GM18511 (cell line): ENCODE measurements around the gene FNDC3A.

Experiments
- ATAC-seq: cut with Tn5 transposase; IDR thresholded peaks from one replicate; pipeline ENCODE4 v1.9.1; 2021; ENCODE audit warnings: mild to moderate bottlenecking, moderate library complexity; ENCODE audit not compliant: unreplicated experiment

The FNDC3A gene

DNA sequence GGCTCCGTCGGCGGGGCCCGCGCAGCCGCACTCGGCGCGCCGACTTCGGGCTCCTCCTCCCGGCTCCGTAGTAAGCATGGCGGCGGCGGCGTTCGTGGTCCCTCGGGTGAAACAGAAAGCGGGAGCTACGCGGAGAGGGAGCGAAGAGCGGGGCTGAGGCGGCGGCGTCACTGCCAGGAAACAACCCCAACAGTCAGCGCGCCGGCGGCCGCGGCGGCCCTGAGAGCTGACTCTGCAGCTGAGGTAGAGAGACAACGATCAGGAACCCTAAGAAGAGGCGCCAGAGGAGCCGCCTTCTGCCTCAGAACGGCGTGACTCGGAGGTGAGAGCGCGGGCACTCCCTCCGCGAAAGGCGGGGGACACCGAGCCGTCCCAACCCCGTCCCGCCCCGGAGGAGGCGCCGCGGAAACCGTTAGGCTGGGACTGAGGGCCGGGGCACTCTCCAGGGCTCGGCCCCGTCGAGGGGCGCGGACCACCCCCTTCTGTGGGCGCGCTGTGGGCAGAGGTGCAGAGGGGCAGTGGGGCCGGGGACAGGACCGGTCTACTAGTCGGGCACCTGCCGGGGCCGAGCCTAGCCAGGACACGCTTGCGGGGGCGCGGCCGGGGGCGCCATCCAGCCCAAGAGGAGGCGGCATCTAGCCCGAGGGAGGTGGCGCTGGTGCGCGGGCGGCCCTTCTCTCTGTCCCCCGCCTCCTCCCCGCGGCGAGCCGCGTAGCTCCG lies at the start of gene FNDC3A:
FNDC3A (plus strand) TSS at position 57 of the 720 bp plus-strand sequence. CDS start 30,279 bp downstream, outside the sequence.
- ATAC-seq, result peak; percentile 64

- ATAC-seq, result no peak
Observed at GRCh38 chr13:48928757-48929430, 46.8 kb upstream of the FNDC3A start.

DNA sequence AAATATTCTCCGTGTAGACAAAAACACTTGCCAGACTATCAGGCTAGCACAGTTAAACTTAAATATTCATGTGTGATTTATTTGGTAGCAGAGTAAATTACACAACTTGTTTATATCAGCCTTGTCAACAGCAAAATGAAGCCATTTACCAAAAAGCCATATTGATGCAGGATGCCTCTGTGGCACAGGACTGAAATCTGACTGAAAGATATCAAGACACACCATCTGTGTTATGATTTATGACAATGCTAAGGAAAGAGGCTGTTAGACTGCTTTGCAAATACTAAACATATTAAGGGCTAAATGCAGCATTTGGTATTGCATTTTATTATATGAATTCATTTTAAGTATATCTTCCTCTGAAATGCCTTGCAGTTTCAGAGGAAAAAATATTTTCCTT lies 44.8 kb upstream of the FNDC3A start:
- ATAC-seq, result no peak

DNA sequence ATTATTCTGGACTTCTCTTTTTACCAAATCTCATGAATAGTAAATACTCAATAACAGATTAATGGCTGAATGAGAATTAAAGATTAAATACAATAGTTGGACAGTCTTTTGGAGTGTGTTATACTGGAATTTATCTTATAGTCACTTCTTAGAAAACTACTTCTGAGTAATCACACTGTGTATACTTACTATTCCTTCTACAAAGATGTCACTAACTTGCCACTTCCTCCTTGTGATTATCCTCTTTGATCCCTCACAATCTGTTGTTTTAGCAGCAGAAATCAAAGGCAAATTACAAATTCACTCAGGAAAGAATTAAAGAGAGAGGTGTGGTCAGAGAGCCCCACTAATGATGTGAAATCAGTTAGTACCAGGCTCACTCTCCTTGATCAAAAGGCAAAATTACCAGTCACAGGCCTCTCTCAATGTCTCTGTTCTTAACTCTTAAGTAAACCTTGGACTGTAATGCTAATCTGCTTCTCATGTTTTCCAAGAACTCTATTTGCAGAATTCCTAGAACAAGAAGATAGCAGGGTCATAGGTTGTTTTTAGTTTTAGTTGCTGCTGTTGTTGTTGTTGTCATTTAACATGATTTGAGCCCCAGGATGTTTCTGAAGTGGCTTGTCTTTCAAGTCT lies 37.3 kb upstream of the FNDC3A start:
- ATAC-seq, result no peak

DNA sequence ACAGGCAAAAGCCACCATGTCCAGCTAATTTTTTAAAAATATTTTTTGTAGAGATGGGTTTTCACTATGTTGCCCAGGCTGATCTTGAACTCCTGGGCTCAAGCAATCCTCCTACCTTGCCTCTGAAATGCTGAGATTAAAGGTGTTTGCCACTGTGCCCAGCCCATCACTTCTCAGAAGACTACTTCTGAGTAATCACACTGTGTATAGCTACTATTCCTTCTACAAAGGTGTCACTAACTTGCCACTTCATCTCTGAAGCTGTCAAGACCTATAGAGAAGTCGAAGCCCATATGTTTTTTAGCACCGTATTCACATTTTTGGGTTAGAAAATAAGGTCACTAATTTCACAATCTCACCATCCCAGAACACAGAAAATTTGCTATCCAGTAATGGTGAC lies 36.0 kb upstream of the FNDC3A start:
- no peak for ATAC-seq

DNA sequence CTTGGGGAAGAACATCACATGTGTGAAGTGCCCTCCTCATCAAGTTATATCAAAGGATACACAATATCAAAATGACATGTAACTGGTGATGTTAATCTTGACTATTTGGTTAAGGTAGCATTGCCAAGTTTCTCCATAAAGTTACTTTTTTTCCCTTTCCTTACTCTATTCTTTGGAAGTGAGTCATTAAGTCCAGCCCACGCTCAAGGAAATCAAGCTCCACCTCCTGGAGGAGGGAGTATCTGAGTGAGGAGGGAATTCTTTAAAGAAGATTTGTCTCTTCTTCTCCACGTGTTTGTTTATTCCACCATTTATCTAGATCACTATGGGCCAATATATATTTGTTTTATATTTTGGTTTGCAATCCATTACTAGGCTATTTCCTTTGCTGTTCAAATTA lies 33.6 kb upstream of the FNDC3A start:
- no peak for ATAC-seq

DNA sequence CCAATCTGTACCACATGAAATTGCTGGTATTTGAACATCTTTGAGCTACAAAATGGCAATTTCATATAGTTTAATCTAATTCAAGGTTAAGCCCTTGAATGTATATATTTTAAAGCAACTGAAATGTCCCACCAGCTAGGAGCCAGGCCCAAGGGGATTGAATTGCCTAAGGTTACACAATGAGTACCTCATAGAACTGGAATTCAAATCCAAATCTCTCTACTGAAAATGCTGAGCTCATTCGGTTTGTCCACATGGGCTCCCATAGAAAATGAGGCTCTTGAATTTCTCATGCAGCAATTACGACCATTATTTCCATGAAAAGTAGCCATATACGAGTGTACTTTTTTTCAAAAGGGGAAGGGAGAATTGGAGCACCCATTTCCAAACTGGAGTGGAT lies 31.5 kb upstream of the FNDC3A start:
- no peak for ATAC-seq

DNA sequence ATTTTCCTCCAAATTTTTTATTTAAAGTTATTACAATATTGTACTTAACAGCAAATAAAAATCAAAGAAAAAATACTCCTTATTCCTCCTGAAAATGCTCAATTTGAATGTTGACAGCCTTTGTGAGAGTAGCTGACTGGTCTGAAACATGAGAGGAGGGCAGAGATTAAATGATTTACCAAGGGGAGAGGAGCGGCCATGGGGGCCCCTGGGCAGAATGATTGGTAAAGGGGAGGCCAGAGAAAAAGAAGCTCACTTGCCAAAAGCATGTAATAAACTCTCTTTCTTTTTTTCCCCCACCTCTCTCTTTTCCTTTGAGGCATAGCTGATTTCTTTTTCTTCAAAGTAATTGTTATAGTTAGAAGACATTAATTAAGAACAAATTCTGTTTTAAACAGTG lies 30.1 kb upstream of the FNDC3A start:
- no peak for ATAC-seq

DNA sequence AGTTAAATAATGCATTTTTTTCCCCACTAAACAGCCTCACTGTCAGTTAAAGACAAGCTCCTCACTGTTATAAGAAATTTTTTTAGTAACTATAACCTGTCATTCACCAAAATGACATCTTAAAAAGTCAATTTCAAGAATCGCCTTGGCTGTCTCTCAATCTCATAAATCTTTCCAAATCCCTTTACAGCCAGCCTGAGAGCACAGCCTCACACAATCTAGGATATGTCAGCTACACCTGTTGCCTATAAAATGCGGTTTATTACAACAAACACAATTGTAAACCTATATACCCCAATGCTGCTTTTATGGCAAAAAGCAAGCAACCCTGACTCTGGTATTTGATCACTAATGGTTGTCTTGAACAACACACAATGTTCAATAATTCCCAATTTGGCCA lies 29.5 kb upstream of the FNDC3A start:
- no peak for ATAC-seq

DNA sequence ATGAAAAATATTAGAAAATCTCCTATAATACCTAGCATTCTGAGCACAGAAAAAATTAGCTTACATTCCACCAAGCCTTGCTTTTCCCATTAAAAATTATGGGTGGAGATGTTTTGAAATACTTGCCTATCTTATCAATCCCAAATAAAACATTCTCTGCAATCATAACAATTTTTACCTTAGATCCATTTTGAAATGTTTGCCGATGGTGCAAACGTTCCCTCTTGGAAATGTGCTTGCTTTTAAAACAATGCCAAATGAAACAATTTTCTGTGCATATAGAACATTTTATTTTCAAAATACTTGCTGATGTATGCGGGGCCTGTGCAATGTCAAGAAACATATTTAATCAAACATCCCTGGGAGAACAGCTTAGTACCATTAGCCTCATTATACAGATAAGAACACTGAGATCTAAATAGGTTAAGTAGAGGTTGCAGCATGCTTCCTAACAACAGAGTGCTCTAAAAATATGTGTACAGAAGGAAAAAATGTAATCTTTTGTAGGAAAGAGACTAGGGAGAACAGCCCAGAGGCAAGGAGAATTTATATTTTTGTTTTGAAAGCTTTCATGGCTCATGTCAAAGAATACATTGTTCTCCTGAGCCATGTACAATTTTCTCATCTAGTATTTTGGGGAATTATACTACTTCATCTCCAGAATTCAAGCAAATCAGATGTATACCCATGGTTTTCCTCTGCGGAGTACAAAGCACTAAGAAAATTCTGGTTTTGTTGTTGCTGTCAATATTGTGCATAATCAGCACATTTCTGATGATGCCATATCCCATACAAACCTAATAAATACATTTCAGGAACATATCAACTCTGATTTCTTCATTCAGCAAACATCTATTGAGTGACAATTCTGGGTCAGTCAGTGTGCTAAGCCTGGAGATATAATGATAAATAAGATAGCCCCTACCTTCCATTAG lies 25.9 kb upstream of the FNDC3A start:
- ATAC-seq, result no peak

DNA sequence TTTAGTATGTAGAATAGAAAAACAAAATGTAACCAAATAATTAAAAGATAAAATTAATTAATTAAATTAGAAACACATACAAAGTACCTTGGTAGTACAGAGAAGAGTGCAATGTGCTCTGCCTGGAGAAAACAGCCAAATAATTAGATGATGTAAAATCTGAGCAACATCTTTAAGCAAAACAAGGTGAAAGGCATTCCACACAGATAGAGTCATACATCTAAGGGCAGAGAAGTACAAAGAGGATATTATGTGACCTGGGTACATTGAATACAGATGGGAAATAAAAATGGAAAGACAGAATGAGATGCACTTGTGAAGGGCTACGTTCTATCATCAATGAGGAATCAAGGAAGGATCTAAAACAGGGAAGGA lies 25.2 kb upstream of the FNDC3A start:
- ATAC-seq, result no peak

DNA sequence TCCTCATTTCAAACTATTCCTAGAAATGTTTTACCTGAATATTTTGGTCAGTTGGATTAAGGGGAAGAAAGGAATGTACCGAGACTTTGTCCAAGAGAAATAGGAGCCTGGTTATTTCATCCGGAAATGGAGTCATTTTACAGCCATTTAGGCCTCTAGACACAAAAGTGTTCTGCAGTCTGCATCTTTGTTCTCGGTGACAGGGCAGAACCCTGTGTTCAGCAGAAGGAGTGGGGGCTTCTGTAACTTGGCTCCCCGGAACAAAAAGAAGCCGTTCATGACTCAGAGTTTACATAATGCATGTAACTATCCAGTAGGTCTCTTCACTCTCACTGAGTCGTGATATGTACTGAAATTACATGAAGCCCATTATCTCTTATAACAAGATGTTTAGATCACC lies 21.6 kb upstream of the FNDC3A start:
- no peak for ATAC-seq

DNA sequence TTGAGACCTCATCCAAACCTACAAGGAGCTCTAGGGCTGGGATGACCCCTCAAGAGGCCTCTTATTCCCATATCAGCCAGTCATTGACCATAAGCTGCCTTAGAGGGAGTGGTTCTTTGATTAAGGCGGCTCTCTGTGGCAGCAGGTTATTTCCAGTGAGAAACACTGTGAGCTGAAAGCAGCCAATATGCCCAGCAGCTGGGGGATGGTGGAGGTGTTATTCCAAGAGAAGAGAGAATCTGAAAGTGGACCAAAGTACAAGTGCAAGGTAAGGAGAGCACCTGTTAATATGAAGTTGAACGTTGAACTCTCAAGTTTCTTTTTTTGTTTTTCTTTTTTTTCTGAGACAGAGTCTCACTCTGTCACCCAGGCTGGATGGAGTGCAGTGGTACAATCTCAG lies 20.2 kb upstream of the FNDC3A start:
- ATAC-seq, result no peak

- no peak for ATAC-seq
Observed at GRCh38 chr13:48961379-48961778, 14.3 kb upstream of the FNDC3A start.

- ATAC-seq, result no peak
Observed at GRCh38 chr13:48962281-48962680, 13.4 kb upstream of the FNDC3A start.

DNA sequence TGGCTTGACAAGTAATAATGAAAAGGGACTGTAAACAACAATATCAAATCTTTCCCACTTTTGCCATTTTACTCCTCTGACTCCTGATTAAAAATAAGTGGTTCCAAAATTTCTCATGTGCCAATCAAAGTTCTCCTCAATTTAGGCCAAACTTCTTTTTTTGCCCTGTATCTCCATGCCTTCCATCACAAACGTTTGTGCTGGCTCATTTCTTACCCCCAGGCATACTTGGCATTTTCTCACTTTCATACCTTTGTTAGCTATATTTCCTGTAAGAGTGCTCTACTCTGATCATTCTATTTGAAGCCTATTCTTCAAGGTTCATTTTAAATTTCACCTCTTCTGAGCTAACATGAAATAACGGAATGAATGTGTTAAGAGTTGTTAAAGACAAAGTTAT lies 10.0 kb upstream of the FNDC3A start:
- ATAC-seq, result no peak

DNA sequence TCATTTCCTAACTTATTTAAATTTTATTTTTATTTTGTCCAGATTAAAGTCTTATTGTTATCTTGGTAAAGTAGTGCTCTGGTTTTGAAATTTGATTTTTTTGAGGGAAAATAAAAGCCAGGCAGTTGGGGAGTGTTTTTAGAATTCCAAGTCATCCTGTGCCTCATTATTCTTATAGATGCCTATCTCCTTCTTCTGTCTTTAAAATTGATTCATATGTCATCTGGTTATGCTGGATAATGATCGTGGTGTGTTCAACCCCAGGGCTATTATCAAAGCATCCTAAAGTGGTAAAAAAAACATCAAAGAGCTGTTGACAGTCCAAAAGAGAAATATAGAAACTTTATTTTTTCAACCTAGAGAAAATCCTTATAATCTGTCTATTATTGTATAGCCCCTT lies 6.0 kb upstream of the FNDC3A start:
- ATAC-seq, result no peak

- no peak for ATAC-seq
Observed at GRCh38 chr13:48973845-48974431, 1.8 kb upstream of the FNDC3A start.

DNA sequence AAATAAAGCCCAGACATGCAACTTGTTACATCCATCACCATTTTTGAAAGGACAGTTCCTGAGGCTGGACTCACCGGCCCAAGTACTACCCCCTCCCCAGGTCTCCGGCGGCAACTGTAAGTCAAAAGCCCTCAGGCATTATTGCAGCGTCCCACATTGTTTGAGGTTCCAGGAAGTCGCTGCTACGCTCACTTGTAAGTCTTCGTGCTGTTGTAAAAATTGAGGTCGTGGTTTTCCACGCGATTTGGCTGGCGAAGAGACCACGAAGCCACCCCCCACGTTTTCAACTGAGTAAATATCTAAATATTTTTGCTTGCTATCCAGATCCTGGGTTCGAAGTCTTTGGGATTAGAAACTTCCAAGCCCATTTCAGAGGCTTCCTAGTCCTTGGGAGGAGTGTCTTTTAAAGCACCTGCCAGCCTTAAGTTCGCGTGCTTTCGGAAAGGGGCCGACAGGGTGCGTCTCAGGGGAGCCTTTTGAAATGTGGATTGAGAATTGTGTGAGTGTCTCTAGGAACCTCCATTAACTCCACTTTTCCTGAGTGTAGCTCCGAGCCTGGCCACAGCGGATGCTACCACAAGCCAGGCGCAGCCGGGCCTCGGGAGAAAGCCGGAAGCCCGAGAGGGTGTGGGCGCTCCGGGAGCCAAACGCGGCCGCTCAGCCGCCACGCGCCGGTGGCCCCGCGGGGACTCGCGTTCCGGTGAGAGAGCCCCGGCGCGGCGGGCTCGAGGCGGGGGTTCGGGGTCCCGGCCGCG lies 434 bp upstream of the FNDC3A start:
- peak; percentile 27 for ATAC-seq
